HCT116 (cell line): ENCODE data around the gene CCDC107. TPM values are rescaled to one million over a fixed set of nuclear protein-coding genes. Genes with fewer than 3 reads are reported as not detected.

Source experiments
- ATAC-seq: fragments of 200-7000 bp; cut with Tn5 transposase; 2 replicates; pipeline ENCODE4 v1.9.1; 2020; ENCODE audit warnings: mild to moderate bottlenecking, moderate library complexity
- BruUV-seq: library from RNA; stranded (reverse); fragments of 400-500 nt; replicated peaks from 2 replicates; lab custom pipeline; 2021; lab: Mats Ljungman, UMichigan
- CTCF ChIA-PET: fragments of 300-600 bp; sonication (Branson Sonifier 250); formaldehyde crosslinking; loops from one replicate; lab custom pipeline; 2021; ENCODE audit warnings: antibody characterized with exemption; lab: Charles Lee
- POLR2A ChIA-PET: fragments of 300-600, 350-600 bp; sonication (Branson Sonifier 250); formaldehyde crosslinking; loops from one replicate; lab custom pipeline; 2021; ENCODE audit warnings: antibody characterized with exemption; lab: Charles Lee
- RAD21 ChIA-PET, 2 experiments: fragments of 300-600 bp; sonication (Branson Sonifier 250); formaldehyde crosslinking; loops; one replicate each; lab custom pipeline; 2023; ENCODE audit warnings: low total read pairs in 2 of 2; ENCODE audit not compliant: uncharacterized antibody in 2 of 2, unreplicated experiment in 2 of 2, low non-redundant PET in 1 of 2; lab: Charles Lee
- DNase-seq: peaks from one replicate; pipeline ENCODE4 v3.0.0-alpha.2; 2010; ENCODE audit warnings: low read depth, low spot score
- H2AFZ ChIP-seq: fragments of 200-600 bp; shearing (Covaris generic), sonication (generic); 2 replicates; pipeline ENCODE4 v1.6.1; 2017; ENCODE audit warnings: low read depth, mixed run types, mixed read lengths, antibody characterized with exemption, low read length; ENCODE audit not compliant: poor library complexity, severe bottlenecking
- H3K27ac ChIP-seq: 2 replicates; pipeline ENCODE4 v1.5.1; 2012; ENCODE audit warnings: low read depth, low read length
- H3K27me3 ChIP-seq: fragments of 200-600 bp; sonication (generic); 2 replicates; pipeline ENCODE4 v1.6.1; 2016; ENCODE audit warnings: mixed run types, low read length, mixed read lengths; ENCODE audit not compliant: insufficient read depth
- H3K36me3 ChIP-seq, 2 experiments: fragments of 200-500 bp in 1 of 2; fragments of 200-600 bp in 1 of 2; sonication (Bioruptor generic) in 1 of 2; sonication (generic) in 1 of 2; 2 replicates each; pipeline versions ENCODE4 v1.5.1 to v1.6.1; 2014 to 2016; ENCODE audit warnings: low read length in 2 of 2, inconsistent platforms in 1 of 2, mixed read lengths in 1 of 2, mixed run types in 1 of 2; ENCODE audit not compliant: insufficient read depth in 2 of 2, control insufficient read depth in 1 of 2
- H3K4me1 ChIP-seq, 2 experiments: fragments of 200-600 bp in 1 of 2; sonication (generic) in 1 of 2; 2 replicates each; pipeline versions ENCODE4 v1.5.1 to v1.6.1; 2012 to 2017; ENCODE audit warnings: low read length in 2 of 2, inconsistent platforms in 1 of 2, mild to moderate bottlenecking in 1 of 2, mixed read lengths in 1 of 2, mixed run types in 1 of 2, moderate library complexity in 1 of 2; ENCODE audit not compliant: insufficient read depth in 2 of 2, control insufficient read depth in 1 of 2
- H3K4me2 ChIP-seq: fragments of 200-600 bp; sonication (generic); 2 replicates; pipeline ENCODE4 v1.6.1; 2017; ENCODE audit warnings: mixed run types, low read length, mixed read lengths
- H3K4me3 ChIP-seq, 2 experiments: fragments of 200-600 bp in 1 of 2; sonication (generic) in 1 of 2; replicated peaks in 1 of 2; 2 replicates each; pipeline ENCODE4 v1.5.1; 2011 to 2016; ENCODE audit warnings: low read length in 2 of 2, control low read depth in 1 of 2, low read depth in 1 of 2, mild to moderate bottlenecking in 1 of 2, mixed read lengths in 1 of 2, mixed run types in 1 of 2
- H3K79me2 ChIP-seq: fragments of 200-600 bp; sonication (generic); 2 replicates; pipeline ENCODE4 v1.6.1; 2017; ENCODE audit warnings: mild to moderate bottlenecking, mixed run types, low read length, moderate library complexity, mixed read lengths; ENCODE audit not compliant: insufficient read depth
- H3K9ac ChIP-seq: fragments of 200-600 bp; sonication (generic); 2 replicates; pipeline ENCODE4 v1.6.1; 2016; ENCODE audit warnings: low read length, mixed read lengths
- H3K9me2 ChIP-seq: fragments of 200-600 bp; sonication (generic), shearing (Covaris generic); 2 replicates; pipeline ENCODE4 v1.6.1; 2017; ENCODE audit warnings: mixed run types, mild to moderate bottlenecking, moderate library complexity; ENCODE audit not compliant: insufficient read depth
- H3K9me3 ChIP-seq, 2 experiments: fragments of 200-500 bp in 1 of 2; fragments of 200-600 bp in 1 of 2; sonication (Bioruptor generic) in 1 of 2; sonication (generic) in 1 of 2; 2 replicates each; pipeline ENCODE4 v1.6.1; 2014 to 2017; ENCODE audit warnings: low read length in 2 of 2, mixed read lengths in 2 of 2, inconsistent platforms in 1 of 2, low read depth in 1 of 2, mild to moderate bottlenecking in 1 of 2, mixed run types in 1 of 2, moderate library complexity in 1 of 2; ENCODE audit not compliant: control insufficient read depth in 1 of 2, insufficient read depth in 1 of 2
- H4K20me1 ChIP-seq: fragments of 200-600 bp; sonication (generic), shearing (Covaris generic); 2 replicates; pipeline ENCODE4 v1.6.1; 2017; ENCODE audit warnings: mixed run types, mild to moderate bottlenecking, moderate library complexity; ENCODE audit not compliant: insufficient read depth
- CBX3 ChIP-seq: IDR thresholded peaks from 2 replicates; pipeline ENCODE4 v1.6.1; 2012; ENCODE audit warnings: low read depth
- CEBPB ChIP-seq: IDR thresholded peaks from 2 replicates; pipeline ENCODE4 v1.6.1; 2012; ENCODE audit warnings: low read depth
- CTCF ChIP-seq, 3 experiments: fragments of 200-600 bp in 1 of 3; sonication (generic) in 1 of 3; IDR thresholded peaks in 2 of 3; conservative IDR thresholded peaks in 1 of 3; 2 replicates each; pipeline ENCODE4 v1.5.1; 2012 to 2017; ENCODE audit warnings: low read depth in 2 of 3, low read length in 2 of 3, antibody characterized with exemption in 1 of 3, borderline replicate concordance in 1 of 3, control low read depth in 1 of 3, mild to moderate bottlenecking in 1 of 3, mixed read lengths in 1 of 3, mixed run types in 1 of 3, moderate library complexity in 1 of 3; ENCODE audit not compliant: insufficient read depth in 1 of 3
- EGR1 ChIP-seq: IDR thresholded peaks from 2 replicates; pipeline ENCODE4 v1.6.1; 2012; ENCODE audit warnings: low read depth
- JUND ChIP-seq: IDR thresholded peaks from 2 replicates; pipeline ENCODE4 v1.6.1; 2012
- POLR2A ChIP-seq: IDR thresholded peaks from 2 replicates; pipeline ENCODE4 v1.7.0; 2011; ENCODE audit warnings: borderline replicate concordance; ENCODE audit not compliant: insufficient read depth, insufficient read length; ENCODE audit errors: extremely low read depth
- RAD21 ChIP-seq: IDR thresholded peaks from 2 replicates; pipeline ENCODE4 v1.6.1; 2012; ENCODE audit warnings: low read depth, mild to moderate bottlenecking
- SIN3A ChIP-seq: IDR thresholded peaks from 2 replicates; pipeline ENCODE4 v1.6.1; 2012; ENCODE audit warnings: low read depth
- TCF7L2 ChIP-seq: IDR thresholded peaks from 2 replicates; pipeline ENCODE4 v1.7.0; 2011; ENCODE audit warnings: borderline replicate concordance, inconsistent platforms; ENCODE audit not compliant: insufficient read depth, insufficient read length; ENCODE audit errors: extremely low read depth
- YY1 ChIP-seq: IDR thresholded peaks from 2 replicates; pipeline ENCODE4 v1.6.1; 2011; ENCODE audit warnings: low read length, low read depth, moderate library complexity, mild to moderate bottlenecking; ENCODE audit not compliant: insufficient replicate concordance; ENCODE audit errors: extremely low read depth
- intact Hi-C: fragments of 100-400 bp; cut with micrococcal nuclease; formaldehyde crosslinking; loops from 2 replicates; pipeline ENCODE4 v1.10.0; 2022
- total RNA-seq: library from RNA; stranded (reverse); gene quantifications from one replicate; pipeline ENCODE4 v1.2.1, GENCODE V29; 2021; ENCODE audit not compliant: unreplicated experiment
- TF ChIP-seq, protein P1 (sequence below): IDR thresholded peaks from 2 replicates; pipeline ENCODE4 v1.6.1; 2011; ENCODE audit warnings: mild to moderate bottlenecking, low read length, moderate library complexity; ENCODE audit not compliant: insufficient replicate concordance; ENCODE audit errors: extremely low read depth

Gene CCDC107
- total RNA-seq, 1 experiment from 2014 or later, result 11.1 TPM

GRCh38 chr9:35656348-35656747 lies 1.7 kb upstream of the CCDC107 start:
- no peaks in the 10 kb centered on the region for H4K20me1 ChIP-seq
- H3K4me1 ChIP-seq, result peaks cover 10 to 39% of the 10 kb centered on the region in 2 experiments; a peak in 3 of 4 replicates
- TF ChIP-seq SIN3A, result no peak
- TF ChIP-seq EGR1, result no peak
- no peak for TF ChIP-seq CBX3
- TF ChIP-seq, protein P1, sequence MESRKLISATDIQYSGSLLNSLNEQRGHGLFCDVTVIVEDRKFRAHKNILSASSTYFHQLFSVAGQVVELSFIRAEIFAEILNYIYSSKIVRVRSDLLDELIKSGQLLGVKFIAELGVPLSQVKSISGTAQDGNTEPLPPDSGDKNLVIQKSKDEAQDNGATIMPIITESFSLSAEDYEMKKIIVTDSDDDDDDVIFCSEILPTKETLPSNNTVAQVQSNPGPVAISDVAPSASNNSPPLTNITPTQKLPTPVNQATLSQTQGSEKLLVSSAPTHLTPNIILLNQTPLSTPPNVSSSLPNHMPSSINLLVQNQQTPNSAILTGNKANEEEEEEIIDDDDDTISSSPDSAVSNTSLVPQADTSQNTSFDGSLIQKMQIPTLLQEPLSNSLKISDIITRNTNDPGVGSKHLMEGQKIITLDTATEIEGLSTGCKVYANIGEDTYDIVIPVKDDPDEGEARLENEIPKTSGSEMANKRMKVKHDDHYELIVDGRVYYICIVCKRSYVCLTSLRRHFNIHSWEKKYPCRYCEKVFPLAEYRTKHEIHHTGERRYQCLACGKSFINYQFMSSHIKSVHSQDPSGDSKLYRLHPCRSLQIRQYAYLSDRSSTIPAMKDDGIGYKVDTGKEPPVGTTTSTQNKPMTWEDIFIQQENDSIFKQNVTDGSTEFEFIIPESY, result no peak
- TF ChIP-seq YY1, result no peak
- TF ChIP-seq JUND, result no peak
- TF ChIP-seq TCF7L2, result no peak
- TF ChIP-seq POLR2A, result no peak
- TF ChIP-seq RAD21, result no peak
- TF ChIP-seq CEBPB, result no peak
- TF ChIP-seq CTCF (IDR thresholded peaks at IDR 0.05 in 2 of 3, conservative IDR thresholded peaks at IDR 0.05 in 1 of 3; ENCODE audit: borderline replicate concordance in 1 of 3, insufficient read depth in 1 of 3, low read depth in 2 of 3, low read length in 2 of 3), result no peak
- ChIA-PET RAD21 (no interaction called here), POLR2A (interaction anchor here (0.6 kb wide), 1 partner anchor 576 kb away, joined by 5 read pairs; the partner anchor contains the start of gene FANCG), CTCF (interaction anchor here (1.4 to 2.6 kb wide), 2 partner anchors 9 to 79 kb away, joined by 4 to 12 read pairs; no protein-coding TSS in a partner anchor)
- H3K9me2 ChIP-seq, result no peaks in the 10 kb centered on the region
- no peak for DNase-seq
- H3K4me3 ChIP-seq, result no peak overlapping the region
- no peaks in the 10 kb centered on the region for H3K9me3 ChIP-seq
- no peak overlapping the region for H3K9ac ChIP-seq
- intact Hi-C loops, result loop anchor here (2.0 to 10.0 kb wide), 3 partner anchors 34 to 542 kb away; partner anchors contain the start of genes ATOSB and TESK1
- H3K4me2 ChIP-seq, result no peak overlapping the region
- no TSS peak for BruUV-seq
- ATAC-seq, result no peak
- no peak overlapping the region for H2AFZ ChIP-seq
- H3K79me2 ChIP-seq, result no peaks in the 10 kb centered on the region
- H3K27me3 ChIP-seq, result no peaks in the 10 kb centered on the region
- H3K36me3 ChIP-seq, result peaks cover 2 to 10% of the 10 kb centered on the region in 2 experiments; a peak in 2 of 4 replicates
- no peak overlapping the region for H3K27ac ChIP-seq
